GM18526 (cell line): Measurements from ENCODE around the gene TOMM22.

ENCODE experiments used
- POLR2A ChIP-seq: IDR thresholded peaks from 3 replicates; pipeline ENCODE4 v1.6.1; 2011; ENCODE audit not compliant: insufficient read length; ENCODE audit errors: extremely low read depth

TOMM22 gene

GRCh38 chr22:38681582-38682335 is at the start of gene TOMM22:
Gene TOMM22, plus strand, starts transcription at chr22:38681957. Its CDS starts 22 bp downstream, at chr22:38681979.
- TF ChIP-seq POLR2A: peak; percentile 84

- TF ChIP-seq POLR2A: no peak
Observed at GRCh38 chr22:38632528-38632927, 49.2 kb upstream of the TOMM22 start.

GRCh38 chr22:38638216-38638615 is 43.5 kb upstream of the TOMM22 start:
- no peak for TF ChIP-seq POLR2A

- no peak for TF ChIP-seq POLR2A
Observed at GRCh38 chr22:38638728-38639127, 43.0 kb upstream of the TOMM22 start.

- no peak for TF ChIP-seq POLR2A
Observed at GRCh38 chr22:38641476-38642040, 40.2 kb upstream of the TOMM22 start.

GRCh38 chr22:38645430-38645829 is 36.3 kb upstream of the TOMM22 start:
- no peak for TF ChIP-seq POLR2A

- TF ChIP-seq POLR2A: no peak
Observed at GRCh38 chr22:38649841-38650522, 31.8 kb upstream of the TOMM22 start.

- TF ChIP-seq POLR2A: no peak
Observed at GRCh38 chr22:38652859-38653258, 28.9 kb upstream of the TOMM22 start.

GRCh38 chr22:38653741-38654140 is 28.0 kb upstream of the TOMM22 start:
- no peak for TF ChIP-seq POLR2A

- no peak for TF ChIP-seq POLR2A
Observed at GRCh38 chr22:38655519-38656255, 26.1 kb upstream of the TOMM22 start.

- peak; percentile 38 for TF ChIP-seq POLR2A
Observed at GRCh38 chr22:38656256-38657044, 25.3 kb upstream of the TOMM22 start, which contains the start of the genes CBY1 and FAM227A. Gene CBY1, plus strand, starts transcription at chr22:38656638. Its CDS starts 11,417 bp downstream, at chr22:38668055. Gene FAM227A, minus strand, starts transcription at chr22:38656392. Its CDS starts 6,224 bp downstream, at chr22:38650168.

- TF ChIP-seq POLR2A: no peak
Observed at GRCh38 chr22:38657045-38657909, 24.5 kb upstream of the TOMM22 start.

GRCh38 chr22:38674888-38675287 is 6.9 kb upstream of the TOMM22 start:
- TF ChIP-seq POLR2A: no peak

- TF ChIP-seq POLR2A: no peak
Observed at GRCh38 chr22:38675833-38676232, 5.9 kb upstream of the TOMM22 start.

- no peak for TF ChIP-seq POLR2A
Observed at GRCh38 chr22:38684895-38685294, 3.1 kb downstream of the TOMM22 start.
